CD4-positive, CD25-positive, alpha-beta regulatory T cell (primary cell): ENCODE measurements around the gene INPP5K. TPM values are rescaled to one million over a fixed set of nuclear protein-coding genes. Genes with fewer than 3 reads are reported as not detected.

ENCODE experiments used
- ATAC-seq, 2 donors: fragments of 150-1000 bp; cut with Tn5 transposase; one replicate each; pipeline ENCODE4 v1.10.0; 2021; ENCODE audit warnings: low read depth in 2 of 2, moderate number of reproducible peaks in 2 of 2, moderate library complexity in 1 of 2
- DNase-seq, 3 donors: peaks; one replicate each; pipeline versions ENCODE4 v3.0.0 to v3.0.0-alpha.2; 2012 to 2022; ENCODE audit warnings: mixed read lengths in 1 of 3
- H3K27ac ChIP-seq: one replicate; pipeline ENCODE4 v1.7.0; 2013; ENCODE audit warnings: mild to moderate bottlenecking, low read length; ENCODE audit not compliant: insufficient read depth, poor library complexity, severe bottlenecking
- H3K27me3 ChIP-seq: one replicate; pipeline ENCODE4 v1.7.0; 2013; ENCODE audit warnings: low read length; ENCODE audit not compliant: control insufficient read depth, insufficient read depth
- H3K36me3 ChIP-seq: one replicate; pipeline ENCODE4 v1.7.0; 2013; ENCODE audit warnings: mild to moderate bottlenecking, low read length, moderate library complexity; ENCODE audit not compliant: control insufficient read depth, insufficient read depth
- H3K4me1 ChIP-seq: 2 replicates; pipeline ENCODE4 v1.7.0; 2013; ENCODE audit warnings: mild to moderate bottlenecking, low read length; ENCODE audit not compliant: insufficient read depth, control insufficient read depth, poor library complexity, severe bottlenecking
- H3K4me3 ChIP-seq: one replicate; pipeline ENCODE4 v1.7.0; 2013; ENCODE audit warnings: low read depth, mild to moderate bottlenecking, low read length, moderate library complexity
- H3K9me3 ChIP-seq, 2 experiments: 1 replicate in 1 of 2; 2 replicates in 1 of 2; pipeline ENCODE4 v1.7.0; 2013; ENCODE audit warnings: low read length in 2 of 2, mild to moderate bottlenecking in 1 of 2, moderate library complexity in 1 of 2; ENCODE audit not compliant: control insufficient read depth in 2 of 2
- H3K27ac Mint-ChIP-seq, 3 donors: one replicate each; pipeline ENCODE4 v1.8.0; 2020 to 2022; ENCODE audit warnings: mild to moderate bottlenecking in 3 of 3, mixed read lengths in 3 of 3, moderate library complexity in 2 of 3
- H3K27me3 Mint-ChIP-seq: one replicate; pipeline ENCODE4 v1.8.0; 2022; ENCODE audit warnings: mild to moderate bottlenecking, mixed read lengths
- H3K36me3 Mint-ChIP-seq: one replicate; pipeline ENCODE4 v1.8.0; 2020; ENCODE audit warnings: mixed read lengths
- H3K4me1 Mint-ChIP-seq, 4 donors: one replicate each; pipeline ENCODE4 v1.8.0; 2020 to 2022; ENCODE audit warnings: mixed read lengths in 4 of 4, mild to moderate bottlenecking in 1 of 4
- H3K4me3 Mint-ChIP-seq, 4 donors: one replicate each; pipeline ENCODE4 v1.8.0; 2020 to 2022; ENCODE audit warnings: mild to moderate bottlenecking in 4 of 4, mixed read lengths in 4 of 4, moderate library complexity in 3 of 4
- H3K9me3 Mint-ChIP-seq, 7 donors: one replicate each; pipeline ENCODE4 v1.8.0; 2020 to 2022; ENCODE audit warnings: mixed read lengths in 7 of 7, mild to moderate bottlenecking in 3 of 7, moderate library complexity in 2 of 7
- polyA plus RNA-seq, 4 donors: library from polyadenylated mRNA; unstranded; fragments of 300-500 nt; fragmentation: Illumina TruSeq; gene quantifications; one replicate each; pipeline ENCODE4 v1.2.3, GENCODE V29; 2021
- total RNA-seq: library from RNA; stranded (reverse); gene quantifications from one replicate; pipeline ENCODE4 v1.2.3, GENCODE V29; 2022

Gene INPP5K
- total and polyA plus RNA-seq, 5 donors from 2014 or later: 115 to 193 (median 126) TPM

GRCh38 chr17:1475321-1475854, 41.0 kb downstream of the INPP5K start:
- H3K9me3 Mint-ChIP-seq: no peaks in the 10 kb centered on the region
- Histone ChIP-seq H3K27ac (no peak overlapping the region), H3K4me1 (no peaks in the 10 kb centered on the region), H3K36me3 (peaks cover 6% of the 10 kb centered on the region), H3K27me3 (no peaks in the 10 kb centered on the region), H3K9me3 (no peaks in the 10 kb centered on the region), H3K4me3 (no peak overlapping the region)
- H3K27me3 Mint-ChIP-seq: no peaks in the 10 kb centered on the region
- no peak for ATAC-seq
- no peak overlapping the region for H3K4me3 Mint-ChIP-seq
- no peak for DNase-seq
- H3K36me3 Mint-ChIP-seq: peaks cover 10% of the 10 kb centered on the region
- peaks cover 0 to 19% (median 4%) of the 10 kb centered on the region in 4 donors for H3K4me1 Mint-ChIP-seq
- H3K27ac Mint-ChIP-seq: no peak overlapping the region

DNA sequence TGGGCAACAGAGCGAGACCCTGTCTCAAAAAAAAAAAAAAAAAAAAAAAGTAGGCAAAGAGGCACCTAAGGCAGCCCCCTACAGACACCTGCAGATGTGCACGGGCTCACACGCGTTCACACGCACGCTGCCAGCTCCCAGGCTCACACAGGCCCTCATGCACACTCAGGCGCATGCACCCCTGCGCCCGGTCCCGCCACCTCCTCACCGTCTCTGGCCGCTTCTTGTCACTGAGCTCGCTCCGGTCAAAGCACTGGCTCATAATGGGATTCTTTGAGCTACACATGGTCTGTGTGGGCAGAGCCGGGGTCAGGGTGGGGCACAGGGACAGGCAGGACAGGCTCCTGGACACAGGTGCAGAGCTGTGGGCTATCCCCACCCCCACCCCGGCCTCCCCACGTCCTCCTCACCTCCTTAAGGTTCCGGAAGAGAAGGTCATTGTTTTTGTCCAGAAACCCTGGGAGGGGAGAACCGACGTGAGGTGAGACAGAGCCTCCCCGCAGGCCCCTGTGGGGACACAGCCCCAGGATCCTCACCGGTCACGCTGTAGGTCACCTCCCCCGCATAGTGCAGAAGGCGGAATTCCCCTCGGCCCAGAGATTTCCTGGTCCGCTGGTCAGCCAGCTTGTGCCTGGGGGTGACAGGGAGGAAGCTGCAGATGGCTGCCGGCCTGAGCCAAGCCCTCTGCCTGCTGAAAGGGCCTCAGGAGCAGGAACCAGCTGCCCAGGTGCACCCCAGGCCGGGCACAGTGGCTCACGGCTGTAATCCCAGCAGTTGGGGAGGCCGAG, 41.8 kb downstream of the INPP5K start:
- Mint-ChIP-seq H3K27ac (no peak overlapping the region), H3K4me1 (peaks cover 0 to 19% (median 4%) of the 10 kb centered on the region in 4 donors), H3K4me3 (no peak overlapping the region), H3K9me3 (no peaks in the 10 kb centered on the region), H3K36me3 (peaks cover 10% of the 10 kb centered on the region), H3K27me3 (no peaks in the 10 kb centered on the region)
- Histone ChIP-seq H3K9me3 (no peaks in the 10 kb centered on the region), H3K27me3 (no peaks in the 10 kb centered on the region), H3K36me3 (peaks cover 6% of the 10 kb centered on the region), H3K4me3 (no peak overlapping the region), H3K27ac (no peak overlapping the region), H3K4me1 (no peaks in the 10 kb centered on the region)
- ATAC-seq: no peak
- no peak for DNase-seq

GRCh38 chr17:1473841-1474240, 42.6 kb downstream of the INPP5K start:
- Histone ChIP-seq H3K27ac (no peak overlapping the region), H3K9me3 (no peaks in the 10 kb centered on the region), H3K27me3 (no peaks in the 10 kb centered on the region), H3K36me3 (peaks cover 12% of the 10 kb centered on the region), H3K4me3 (no peak overlapping the region), H3K4me1 (no peaks in the 10 kb centered on the region)
- ATAC-seq (peak; percentile 60 to 61), DNase-seq (peak in 1 of 3 donors; percentile 50)
- H3K27me3 Mint-ChIP-seq: no peaks in the 10 kb centered on the region
- H3K4me3 Mint-ChIP-seq: peak overlapping the region in 2 of 4 donors; percentile 13 to 38
- H3K9me3 Mint-ChIP-seq: peaks cover 0 to under 1% (median 0%) of the 10 kb centered on the region in 7 donors
- peaks cover 0 to 19% (median 5%) of the 10 kb centered on the region in 4 donors for H3K4me1 Mint-ChIP-seq
- H3K27ac Mint-ChIP-seq: peak overlapping the region in 1 of 3 donors; percentile 80
- peaks cover 18% of the 10 kb centered on the region for H3K36me3 Mint-ChIP-seq

GRCh38 chr17:1473170-1473569, 43.2 kb downstream of the INPP5K start:
- Histone ChIP-seq H3K4me3 (no peak overlapping the region), H3K27ac (no peak overlapping the region), H3K4me1 (no peaks in the 10 kb centered on the region), H3K9me3 (no peaks in the 10 kb centered on the region), H3K27me3 (no peaks in the 10 kb centered on the region), H3K36me3 (peaks cover 13% of the 10 kb centered on the region)
- ATAC-seq: peak; percentile 37 to 46
- no peak overlapping the region for H3K4me3 Mint-ChIP-seq
- H3K27me3 Mint-ChIP-seq: no peaks in the 10 kb centered on the region
- H3K9me3 Mint-ChIP-seq: peaks cover 0 to 1% (median 0%) of the 10 kb centered on the region in 7 donors
- peaks cover 0 to 19% (median 6%) of the 10 kb centered on the region in 4 donors for H3K4me1 Mint-ChIP-seq
- DNase-seq: peak in 1 of 3 donors; percentile 55
- peaks cover 21% of the 10 kb centered on the region for H3K36me3 Mint-ChIP-seq
- H3K27ac Mint-ChIP-seq: peak overlapping the region in 1 of 3 donors; percentile 41

DNA sequence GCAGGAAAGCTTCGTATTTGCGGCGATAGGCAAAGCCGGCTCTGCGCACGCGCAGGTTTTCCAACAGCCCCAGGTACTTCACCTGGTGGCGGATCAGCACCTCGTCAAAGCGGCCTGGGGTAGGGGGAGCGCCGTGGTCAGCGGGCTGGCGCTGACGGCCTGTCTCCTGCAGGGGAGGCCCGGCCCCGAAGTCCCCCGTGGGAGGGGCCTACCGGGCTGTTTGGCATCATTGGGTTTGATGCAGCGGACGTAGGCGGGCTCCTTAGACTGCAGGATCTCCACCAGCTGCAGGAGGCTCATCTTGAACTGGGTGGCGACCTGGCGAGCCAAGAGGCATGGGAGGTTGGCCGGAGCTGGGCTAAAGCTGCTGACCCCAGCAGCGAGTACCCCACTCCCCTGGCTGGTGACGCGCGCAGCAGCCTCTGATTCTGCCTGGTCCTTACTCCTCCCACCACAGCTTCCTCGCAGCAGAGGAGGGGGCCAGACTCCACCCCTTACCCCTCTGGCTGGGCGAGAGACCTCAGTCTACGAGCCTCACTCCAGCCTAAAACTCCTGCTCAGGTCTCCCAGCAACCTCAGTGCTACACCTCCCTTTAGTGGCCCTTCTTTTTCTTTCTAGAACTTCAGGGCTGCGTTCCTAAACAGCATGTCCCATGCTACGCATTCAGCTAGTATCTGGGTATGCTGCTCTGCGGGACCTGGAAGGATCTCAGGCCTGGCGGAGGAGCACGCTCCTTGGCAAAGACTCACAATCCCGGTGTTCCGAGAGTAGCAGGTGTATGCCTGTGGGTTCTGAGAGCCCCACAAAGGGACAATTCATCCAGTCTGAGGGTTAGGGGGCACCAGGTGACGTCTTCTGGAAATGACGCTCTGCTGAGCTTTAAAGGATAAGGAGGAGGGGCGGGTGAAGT, 44.2 kb downstream of the INPP5K start:
- DNase-seq (no peak), ATAC-seq (no peak)
- H3K27ac Mint-ChIP-seq: no peak overlapping the region
- no peak overlapping the region for H3K4me3 Mint-ChIP-seq
- Histone ChIP-seq H3K4me3 (no peak overlapping the region), H3K9me3 (no peaks in the 10 kb centered on the region), H3K27me3 (no peaks in the 10 kb centered on the region), H3K4me1 (no peaks in the 10 kb centered on the region), H3K27ac (no peak overlapping the region), H3K36me3 (peaks cover 13% of the 10 kb centered on the region)
- H3K9me3 Mint-ChIP-seq: peaks cover 0 to 1% (median 0%) of the 10 kb centered on the region in 7 donors
- H3K36me3 Mint-ChIP-seq: peaks cover 18% of the 10 kb centered on the region
- H3K4me1 Mint-ChIP-seq: peaks cover 0 to 19% (median 6%) of the 10 kb centered on the region in 4 donors
- no peaks in the 10 kb centered on the region for H3K27me3 Mint-ChIP-seq

DNA sequence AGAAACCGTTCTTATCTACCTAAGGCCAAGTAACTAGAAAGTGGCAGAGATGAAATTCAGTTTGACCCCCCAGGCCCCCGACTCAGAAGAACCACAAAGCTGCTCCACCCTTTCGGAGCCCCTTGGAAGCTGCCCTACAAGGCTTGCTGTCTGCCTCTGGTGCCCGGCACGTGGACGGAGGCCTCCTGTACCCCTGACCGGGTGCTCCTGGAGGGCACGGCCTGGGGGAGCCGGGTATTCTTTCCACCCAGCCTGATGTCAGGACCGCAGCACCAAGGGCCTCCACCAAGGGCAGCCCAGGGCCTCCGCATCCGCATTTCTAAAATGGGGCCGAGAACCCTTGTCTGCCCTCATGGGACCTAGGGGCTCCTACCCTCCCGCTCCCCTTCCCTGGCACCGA, 44.9 kb downstream of the INPP5K start:
- Mint-ChIP-seq H3K36me3 (peaks cover 18% of the 10 kb centered on the region), H3K4me3 (no peak overlapping the region), H3K27ac (no peak overlapping the region), H3K4me1 (peaks cover 0 to 19% (median 6%) of the 10 kb centered on the region in 4 donors), H3K9me3 (peaks cover 0 to 1% (median 0%) of the 10 kb centered on the region in 7 donors), H3K27me3 (no peaks in the 10 kb centered on the region)
- H3K27me3 ChIP-seq: no peaks in the 10 kb centered on the region
- ATAC-seq (no peak), DNase-seq (no peak)
- no peak overlapping the region for H3K27ac ChIP-seq
- H3K4me3 ChIP-seq: no peak overlapping the region
- H3K9me3 ChIP-seq: no peaks in the 10 kb centered on the region
- no peaks in the 10 kb centered on the region for H3K4me1 ChIP-seq
- H3K36me3 ChIP-seq: peaks cover 13% of the 10 kb centered on the region

DNA sequence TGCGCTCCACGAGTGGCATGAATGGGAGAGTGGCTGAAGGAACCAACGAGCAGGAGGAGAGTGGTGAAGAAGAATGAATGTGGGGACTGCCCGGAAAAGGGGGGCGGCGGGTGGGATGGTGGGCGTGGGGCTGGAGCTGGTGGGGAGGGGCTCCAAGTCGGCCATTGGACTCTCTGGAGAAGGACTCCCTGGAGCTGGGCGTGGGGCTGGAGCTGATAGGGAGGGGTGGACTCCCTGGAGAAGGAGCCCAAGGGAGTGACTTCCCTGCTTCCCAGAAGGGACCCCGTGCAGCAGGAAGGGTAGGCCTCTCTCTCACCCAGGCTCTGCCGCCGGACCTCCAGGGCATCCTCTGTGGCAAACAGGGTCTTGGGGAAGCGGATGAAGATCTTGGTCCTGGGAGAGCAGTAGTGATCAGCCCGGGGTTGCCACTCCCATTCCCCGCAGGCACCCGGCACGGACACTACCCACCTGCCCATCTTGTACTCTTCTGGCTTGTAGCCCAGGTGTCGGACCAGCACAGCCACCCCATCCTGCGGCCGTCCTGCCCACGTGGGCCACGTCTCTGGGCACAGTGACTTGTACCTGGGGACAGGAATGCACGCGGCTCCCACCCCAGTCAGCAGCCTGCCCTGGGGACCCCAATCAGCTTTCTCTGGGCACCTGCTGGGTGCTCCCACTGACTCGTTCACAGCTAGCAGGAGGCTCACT, 45.5 kb downstream of the INPP5K start:
- H3K4me1 Mint-ChIP-seq: peaks cover 0 to 19% (median 6%) of the 10 kb centered on the region in 4 donors
- ATAC-seq: no peak

More for the DNA sequence above, 45.5 kb downstream of the INPP5K start:
- Mint-ChIP-seq H3K9me3 (peaks cover 0 to 1% (median 0%) of the 10 kb centered on the region in 7 donors), H3K27me3 (no peaks in the 10 kb centered on the region), H3K4me3 (no peak overlapping the region), H3K27ac (peak overlapping the region in 1 of 3 donors; percentile 77), H3K36me3 (peaks cover 18% of the 10 kb centered on the region)
- no peak for DNase-seq
- H3K4me1 ChIP-seq: no peaks in the 10 kb centered on the region
- H3K4me3 ChIP-seq: no peak overlapping the region
- H3K36me3 ChIP-seq: peaks cover 13% of the 10 kb centered on the region
- H3K27me3 ChIP-seq: no peaks in the 10 kb centered on the region
- no peaks in the 10 kb centered on the region for H3K9me3 ChIP-seq
- no peak overlapping the region for H3K27ac ChIP-seq
